Colonic mucosa (tissue), 2 donors: ENCODE data around the gene NDUFB5. TPM values are rescaled to one million over a fixed set of nuclear protein-coding genes. Genes with fewer than 3 reads are reported as not detected.

Experiments used
- total RNA-seq, 2 donors: library from RNA; stranded (reverse); fragmentation: NEBNext Ultra II Directional in 1 of 2; extraction: Animal tissue kit (Norgen Biotek cat#: 25700) in 1 of 2; gene quantifications; one replicate each; pipeline ENCODE4 v1.2.1, GENCODE V29; 2021
- donor health status: DM: no; HTN: no; CAD: no.
- donor health status: DM: no; HTN: no; CAD: no.

Gene NDUFB5
- total RNA-seq, 2 donors from 2014 or later: 154 to 159 TPM

Other genes starting within 250 kb of the NDUFB5 start
- 10 to 100 TPM in 1 of 2 donors, 1 to 10 TPM in 1; 3.1 to 10.4 TPM for gene GNB4, start 153.3 kb upstream of the NDUFB5 start, total RNA-seq
- 10 to 100 TPM; 37.2 to 49.7 TPM for gene ACTL6A, start 41.9 kb upstream of the NDUFB5 start, total RNA-seq
- gene MRPL47, start 156 bp upstream of the NDUFB5 start, total RNA-seq: 10 to 100 TPM; 37.3 to 46.4 TPM
- 1 to 10 TPM; 4.3 to 6.6 TPM for gene USP13, start 48.2 kb downstream of the NDUFB5 start, total RNA-seq